Measurements from ENCODE around the gene NPSR1.
"Not testable (repeated sequence)": the region's sequence is repeated elsewhere in the genome, so short reads cannot be mapped to it uniquely, and the experiment has no call there.

Gene NPSR1

DNA sequence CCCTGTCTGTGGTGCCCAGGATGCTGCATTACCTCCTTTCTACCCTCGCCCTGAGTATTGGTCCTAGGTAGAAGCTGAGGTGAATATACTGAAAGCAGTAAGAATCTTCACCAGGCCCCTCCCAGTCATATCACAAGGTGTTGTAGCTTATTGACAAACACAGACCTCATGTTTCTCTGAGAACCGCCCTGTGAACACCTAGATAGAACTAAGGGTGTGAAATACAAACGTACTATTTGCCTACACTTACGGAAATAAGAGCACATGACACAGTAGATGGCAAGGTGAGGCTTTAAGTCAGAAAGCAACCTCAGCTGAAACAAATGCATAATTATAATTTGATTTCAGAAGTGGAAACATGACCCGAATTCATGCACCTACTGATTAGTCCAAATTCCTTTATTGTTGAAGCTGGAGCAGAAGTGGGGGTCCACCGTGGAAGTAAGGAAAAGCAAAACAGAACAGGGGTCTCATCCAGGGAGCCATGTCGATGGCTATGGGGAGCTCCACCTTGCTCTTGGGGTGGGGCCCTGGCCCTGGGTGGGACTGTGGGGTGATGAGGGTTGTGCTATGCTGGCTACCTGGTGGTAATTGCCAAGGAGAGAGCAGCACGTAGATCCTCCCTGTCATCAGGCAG, at the start of gene NPSR1:
Gene NPSR1 (plus strand): TSS at position 587 of the 637 bp plus-strand sequence. CDS start 195 bp downstream, outside the sequence.
- no peak for TF ChIP-seq CTCF (conservative IDR thresholded peaks at IDR 0.05; ENCODE audit: low read depth, low read length)
- DNase-seq (ENCODE audit: low read depth) = no peak
- no peak within 1 kb of the TSS for H3K4me3 ChIP-seq (ENCODE audit: low read length)

GRCh38 chr7:34612661-34613060, 45.4 kb upstream of the NPSR1 start:
- H3K4me3 ChIP-seq (ENCODE audit: low read length) = no peak overlapping the region
- DNase-seq (ENCODE audit: low read depth) = peak; percentile 86
- TF ChIP-seq CTCF (conservative IDR thresholded peaks at IDR 0.05; ENCODE audit: low read depth, low read length) = no peak

- H3K4me3 ChIP-seq (ENCODE audit: low read length) = no peak overlapping the region
- TF ChIP-seq CTCF (conservative IDR thresholded peaks at IDR 0.05; ENCODE audit: low read depth, low read length) = no peak
- no peak for DNase-seq (ENCODE audit: low read depth)
These were observed 37.6 kb upstream of the NPSR1 start for GRCh38 chr7:34620425-34620824.

DNA sequence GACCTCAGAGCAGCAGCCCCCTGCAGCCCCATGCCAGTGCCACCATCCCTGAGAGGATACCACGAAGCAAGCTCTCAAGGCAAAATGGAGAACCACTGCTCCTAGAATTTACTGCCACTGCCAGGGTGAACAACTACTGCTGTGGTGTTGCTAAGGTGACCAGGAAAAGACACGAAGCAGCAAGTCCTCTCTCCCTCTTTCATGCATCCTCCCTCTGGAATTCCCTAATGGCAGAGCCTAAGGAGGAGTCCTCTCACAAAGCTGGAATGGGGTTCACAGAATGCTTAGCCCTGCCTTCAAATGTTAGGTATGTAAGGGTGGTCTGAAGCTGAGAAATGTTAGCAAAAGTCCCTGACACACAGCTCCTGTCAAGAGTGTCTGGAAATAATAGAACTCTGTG, 35.8 kb upstream of the NPSR1 start:
- no peak overlapping the region for H3K4me3 ChIP-seq (ENCODE audit: low read length)
- no peak for TF ChIP-seq CTCF (conservative IDR thresholded peaks at IDR 0.05; ENCODE audit: low read depth, low read length)
- DNase-seq (ENCODE audit: low read depth) = no peak

- DNase-seq (ENCODE audit: low read depth) = no peak
- H3K4me3 ChIP-seq (ENCODE audit: low read length) = no peak overlapping the region
- no peak for TF ChIP-seq CTCF (conservative IDR thresholded peaks at IDR 0.05; ENCODE audit: low read depth, low read length)
These were observed 35.2 kb upstream of the NPSR1 start for GRCh38 chr7:34622771-34623250.

DNA sequence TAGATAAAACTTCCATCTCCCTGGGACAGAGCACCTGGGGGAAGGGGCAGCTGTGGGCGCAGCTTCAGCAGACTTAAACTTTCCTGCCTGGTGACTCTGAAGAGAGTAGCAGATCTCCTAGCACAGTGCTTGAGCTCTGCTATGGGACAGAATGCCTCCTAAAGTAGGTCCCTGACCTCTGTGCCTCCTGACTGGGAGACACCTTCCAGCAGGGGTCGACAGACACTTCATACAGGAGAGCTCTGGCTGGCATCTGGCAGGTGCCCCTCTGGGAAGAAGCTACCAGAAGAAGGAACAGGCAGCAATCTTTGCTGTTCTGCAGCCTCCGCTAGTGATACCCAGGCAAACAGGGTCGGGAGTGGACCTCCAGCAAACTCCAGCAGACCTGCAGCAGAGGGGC, 29.4 kb upstream of the NPSR1 start:
- not testable (repeated sequence) for DNase-seq (ENCODE audit: low read depth); H3K4me3 ChIP-seq (ENCODE audit: low read length)

GRCh38 chr7:34652809-34653208, 5.2 kb upstream of the NPSR1 start:
- no peak overlapping the region for H3K4me3 ChIP-seq (ENCODE audit: low read length)
- DNase-seq (ENCODE audit: low read depth) = peak; percentile 24
- no peak for TF ChIP-seq CTCF (conservative IDR thresholded peaks at IDR 0.05; ENCODE audit: low read depth, low read length)

Data from retinal pigment epithelial cell (primary cell).